Mammary epithelial cell (primary cell): Measurements from ENCODE around the gene CHN2.

Experiments
- EZH2 ChIP-seq: IDR thresholded peaks from 2 replicates; pipeline ENCODE4 v1.6.1; 2012; ENCODE audit warnings: low read length, inconsistent platforms, borderline replicate concordance
- TF ChIP-seq, protein P1 (sequence below), 2 donors: IDR thresholded peaks in 1 of 2; conservative IDR thresholded peaks in 1 of 2; 2 replicates each; pipeline ENCODE4 v1.5.1; 2011 to 2012; ENCODE audit warnings: inconsistent platforms in 2 of 2, low read length in 2 of 2, mild to moderate bottlenecking in 2 of 2, control low read depth in 1 of 2, low read depth in 1 of 2; ENCODE audit not compliant: insufficient read depth in 1 of 2; ENCODE audit errors: extremely low read depth in 1 of 2

DNA sequence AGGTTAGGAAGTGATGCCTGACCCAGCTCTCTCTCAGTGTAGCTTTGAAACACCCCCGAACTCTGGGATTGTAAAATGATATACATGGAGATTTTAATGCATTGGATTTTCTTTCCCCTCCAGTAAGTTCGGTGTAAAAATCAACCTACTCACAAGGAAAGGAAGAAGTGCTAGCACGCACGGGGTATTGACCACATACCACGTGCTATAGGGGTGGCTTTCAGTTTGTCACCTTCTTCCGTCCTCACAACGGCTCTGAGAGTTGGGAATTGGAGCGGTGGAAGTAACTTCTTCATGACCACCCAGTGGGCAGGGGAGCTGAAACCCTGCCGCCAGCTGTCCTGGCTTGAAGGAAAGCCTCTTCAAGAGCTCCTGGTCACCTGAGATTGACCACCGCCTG, 219.6 kb downstream of the CHN2 start:
- TF ChIP-seq, protein P1, sequence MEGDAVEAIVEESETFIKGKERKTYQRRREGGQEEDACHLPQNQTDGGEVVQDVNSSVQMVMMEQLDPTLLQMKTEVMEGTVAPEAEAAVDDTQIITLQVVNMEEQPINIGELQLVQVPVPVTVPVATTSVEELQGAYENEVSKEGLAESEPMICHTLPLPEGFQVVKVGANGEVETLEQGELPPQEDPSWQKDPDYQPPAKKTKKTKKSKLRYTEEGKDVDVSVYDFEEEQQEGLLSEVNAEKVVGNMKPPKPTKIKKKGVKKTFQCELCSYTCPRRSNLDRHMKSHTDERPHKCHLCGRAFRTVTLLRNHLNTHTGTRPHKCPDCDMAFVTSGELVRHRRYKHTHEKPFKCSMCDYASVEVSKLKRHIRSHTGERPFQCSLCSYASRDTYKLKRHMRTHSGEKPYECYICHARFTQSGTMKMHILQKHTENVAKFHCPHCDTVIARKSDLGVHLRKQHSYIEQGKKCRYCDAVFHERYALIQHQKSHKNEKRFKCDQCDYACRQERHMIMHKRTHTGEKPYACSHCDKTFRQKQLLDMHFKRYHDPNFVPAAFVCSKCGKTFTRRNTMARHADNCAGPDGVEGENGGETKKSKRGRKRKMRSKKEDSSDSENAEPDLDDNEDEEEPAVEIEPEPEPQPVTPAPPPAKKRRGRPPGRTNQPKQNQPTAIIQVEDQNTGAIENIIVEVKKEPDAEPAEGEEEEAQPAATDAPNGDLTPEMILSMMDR (conservative IDR thresholded peaks at IDR 0.05 in 1 of 2, IDR thresholded peaks at IDR 0.05 in 1 of 2; ENCODE audit: extremely low read depth in 1 of 2, insufficient read depth in 1 of 2, low read depth in 1 of 2, low read length in 2 of 2), result no peak
- no peak for TF ChIP-seq EZH2
